IMR-90 (cell line): ENCODE data around the gene TNRC18. TPM values are rescaled to one million over a fixed set of nuclear protein-coding genes. Genes with fewer than 3 reads are reported as not detected.

Source experiments
- ATAC-seq: fragments of 200-7000 bp; cut with Tn5 transposase; 2 replicates; pipeline ENCODE4 v1.9.1; 2020; ENCODE audit warnings: low read depth, mild to moderate bottlenecking, moderate library complexity
- BruUV-seq: library from RNA; stranded (reverse); fragments of 400-500 nt; replicated peaks from 2 replicates; lab custom pipeline; 2021; lab: Mats Ljungman, UMichigan
- CTCF ChIA-PET: fragments of 300-600 bp; formaldehyde crosslinking; extraction: SDS; loops from one replicate; lab custom pipeline; 2021; ENCODE audit warnings: antibody characterized with exemption; lab: Yijun Ruan, JAX
- POLR2A ChIA-PET: fragments of 300-600 bp; sonication (Branson Sonifier 250); formaldehyde crosslinking; loops from one replicate; lab custom pipeline; 2022; ENCODE audit warnings: antibody characterized with exemption; ENCODE audit not compliant: unreplicated experiment; lab: Charles Lee
- DNase-seq: peaks from one replicate; pipeline ENCODE4 v3.0.0; 2013
- H2AFZ ChIP-seq: replicated peaks from 2 replicates; pipeline ENCODE3; 2013; ENCODE audit warnings: low read length, mild to moderate bottlenecking; ENCODE audit not compliant: poor library complexity
- H2AK5ac ChIP-seq: 2 replicates; pipeline ENCODE4 v1.6.1; 2013; ENCODE audit warnings: low read depth, low read length, inconsistent platforms
- H2AK9ac ChIP-seq: replicated peaks from 2 replicates; pipeline ENCODE3; 2013; ENCODE audit warnings: mild to moderate bottlenecking, low read depth, low read length, moderate library complexity; ENCODE audit not compliant: poor library complexity
- H2BK120ac ChIP-seq: 2 replicates; pipeline ENCODE4 v1.6.1; 2013; ENCODE audit warnings: low read depth, low read length, inconsistent platforms
- H2BK15ac ChIP-seq: 3 replicates; pipeline ENCODE4 v1.6.1; 2013; ENCODE audit warnings: low read depth, low read length, inconsistent platforms
- H2BK20ac ChIP-seq: 2 replicates; pipeline ENCODE4 v1.6.1; 2013; ENCODE audit warnings: low read depth, mild to moderate bottlenecking, inconsistent platforms, low read length, moderate library complexity
- H2BK5ac ChIP-seq: 2 replicates; pipeline ENCODE4 v1.6.1; 2013; ENCODE audit warnings: mild to moderate bottlenecking, low read depth, low read length, inconsistent platforms; ENCODE audit not compliant: poor library complexity, severe bottlenecking
- H3K14ac ChIP-seq: replicated peaks from 2 replicates; pipeline ENCODE4 v1.6.1; 2013; ENCODE audit warnings: low read depth, low read length, inconsistent platforms
- H3K18ac ChIP-seq: 2 replicates; pipeline ENCODE4 v1.6.1; 2013; ENCODE audit warnings: low read depth, low read length, control low read depth
- H3K23ac ChIP-seq: 2 replicates; pipeline ENCODE4 v1.6.1; 2013; ENCODE audit warnings: low read depth, low read length, inconsistent platforms
- H3K27ac ChIP-seq: 2 replicates; pipeline ENCODE4 v1.5.1; 2013; ENCODE audit warnings: mild to moderate bottlenecking, control low read depth, low read length; ENCODE audit not compliant: insufficient read depth
- H3K27me3 ChIP-seq: 2 replicates; pipeline ENCODE4 v1.6.1; 2013; ENCODE audit warnings: low read length; ENCODE audit not compliant: control insufficient read depth, insufficient read depth
- H3K36me3 ChIP-seq: 2 replicates; pipeline ENCODE4 v1.6.1; 2013; ENCODE audit warnings: low read length, mixed read lengths; ENCODE audit not compliant: control insufficient read depth, insufficient read depth
- H3K4ac ChIP-seq: 2 replicates; pipeline ENCODE4 v1.6.1; 2013; ENCODE audit warnings: low read depth, low read length, inconsistent platforms
- H3K4me1 ChIP-seq: 2 replicates; pipeline ENCODE4 v1.6.1; 2013; ENCODE audit warnings: low read length, mixed read lengths; ENCODE audit not compliant: control insufficient read depth, insufficient read depth
- H3K4me2 ChIP-seq: 2 replicates; pipeline ENCODE4 v1.6.1; 2013; ENCODE audit warnings: low read depth, mild to moderate bottlenecking, control low read depth, low read length, moderate library complexity
- H3K4me3 ChIP-seq: 2 replicates; pipeline ENCODE4 v1.5.1; 2013; ENCODE audit warnings: low read depth, mild to moderate bottlenecking, control low read depth, low read length, moderate library complexity; ENCODE audit not compliant: insufficient read depth
- H3K56ac ChIP-seq: 2 replicates; pipeline ENCODE4 v1.6.1; 2013; ENCODE audit warnings: low read length, inconsistent platforms; ENCODE audit not compliant: insufficient read depth; ENCODE audit errors: extremely low read depth
- H3K79me1 ChIP-seq, 2 experiments: 2 replicates each; pipeline ENCODE4 v1.6.1; 2013; ENCODE audit warnings: low read length in 2 of 2, inconsistent platforms in 1 of 2, low read depth in 1 of 2
- H3K9ac ChIP-seq: 2 replicates; pipeline ENCODE4 v1.6.1; 2013; ENCODE audit warnings: low read depth, low read length, control low read depth
- H3K9me1 ChIP-seq: 2 replicates; pipeline ENCODE4 v1.6.1; 2013; ENCODE audit warnings: low read length, inconsistent platforms; ENCODE audit not compliant: insufficient read depth
- H3K9me3 ChIP-seq: 2 replicates; pipeline ENCODE4 v1.6.1; 2013; ENCODE audit warnings: low read length; ENCODE audit not compliant: control insufficient read depth, insufficient read depth
- H4K20me1 ChIP-seq: 2 replicates; pipeline ENCODE4 v1.6.1; 2013; ENCODE audit warnings: low read length, inconsistent platforms; ENCODE audit not compliant: insufficient read depth
- H4K5ac ChIP-seq: 2 replicates; pipeline ENCODE4 v1.6.1; 2013; ENCODE audit warnings: mild to moderate bottlenecking, low read depth, low read length, control low read depth
- H4K8ac ChIP-seq, 2 experiments: 2 replicates each; pipeline ENCODE4 v1.6.1; 2013; ENCODE audit warnings: low read depth in 2 of 2, low read length in 2 of 2, control low read depth in 1 of 2, inconsistent platforms in 1 of 2
- H4K91ac ChIP-seq: 2 replicates; pipeline ENCODE4 v1.6.1; 2013; ENCODE audit warnings: low read depth, low read length, inconsistent platforms; ENCODE audit not compliant: insufficient read depth
- CHD1 ChIP-seq: IDR thresholded peaks from 2 replicates; pipeline ENCODE4 v1.6.1; 2012; ENCODE audit warnings: low read depth, low read length, improper control_type of control experiment
- FOS ChIP-seq: fragments of 150-350 bp; IDR thresholded peaks from 2 replicates; pipeline ENCODE4 v1.6.1; 2016; ENCODE audit warnings: low read depth, low read length
- MXI1 ChIP-seq: IDR thresholded peaks from 2 replicates; pipeline ENCODE4 v1.6.1; 2012; ENCODE audit warnings: low read depth, mild to moderate bottlenecking, low read length, moderate library complexity, borderline replicate concordance
- NFE2L2 ChIP-seq: fragments of 150-350 bp; IDR thresholded peaks from 2 replicates; pipeline ENCODE4 v1.6.1; 2016; ENCODE audit warnings: low read depth, mild to moderate bottlenecking, low read length
- POLR2A ChIP-seq: IDR thresholded peaks from 2 replicates; pipeline ENCODE4 v1.6.1; 2012; ENCODE audit warnings: mild to moderate bottlenecking, low read depth, low read length
- RFX5 ChIP-seq: IDR thresholded peaks from 2 replicates; pipeline ENCODE4 v1.8.0; 2012; ENCODE audit warnings: low read depth, mild to moderate bottlenecking, low read length, moderate library complexity
- SMC3 ChIP-seq: fragments of 150-350 bp; IDR thresholded peaks from 2 replicates; pipeline ENCODE4 v1.6.1; 2016; ENCODE audit warnings: low read depth, mild to moderate bottlenecking, antibody characterized with exemption, low read length, moderate library complexity
- WGBS, 2 experiments: methylation state at CpG; one replicate each; pipeline versions ENCODE4 v1.1.5 to v1.1.7; 2013; ENCODE audit warnings: missing lambda C conversion rate in 2 of 2; ENCODE audit not compliant: insufficient read length in 1 of 2; ENCODE audit errors: extremely low coverage in 2 of 2; 5-methylcytosine and 5-hydroxymethylcytosine counted together
- dilution Hi-C: fragments of 300-500 bp; cut with HindIII; formaldehyde crosslinking; loops from one replicate; pipeline ENCODE4 v1.14.3; 2018; ENCODE audit warnings: low sequenced_read_pairs; ENCODE audit not compliant: unreplicated experiment
- in situ Hi-C: fragments of 300-500 bp; cut with MboI; formaldehyde crosslinking; loops from 3 replicates; pipeline ENCODE4 v1.14.3; 2019; ENCODE audit warnings: low sequenced_read_pairs, inconsistent platforms, mixed read lengths
- intact Hi-C: fragments of 100-400 bp; cut with micrococcal nuclease; formaldehyde crosslinking; loops from 2 replicates; pipeline ENCODE4 v1.10.0; 2022
- polyA plus RNA-seq, 3 experiments: library from polyadenylated mRNA; depleted of rRNA; stranded (reverse); fragments of >200 nt; gene quantifications; 2 replicates each; pipeline ENCODE4 v1.2.3, GENCODE V29; 2012; ENCODE audit warnings: low replicate concordance in 1 of 3
- total RNA-seq: library from RNA; depleted of rRNA; stranded (reverse); fragments of >200 nt; gene quantifications from 2 replicates; pipeline ENCODE4 v1.2.3, GENCODE V29; 2012

Gene TNRC18
- total and polyA plus RNA-seq, 2 of the 4 experiments (the other 2 are of a cell fraction), result 4.7 to 29.6 TPM

GRCh38 chr7:5362466-5362865 is 61.2 kb downstream of the TNRC18 start:
- no peak for DNase-seq
- H2AFZ ChIP-seq, result no peak overlapping the region
- POLR2A ChIA-PET, result no interaction called here
- no peak overlapping the region for H3K14ac ChIP-seq
- no peak overlapping the region for H2BK120ac ChIP-seq
- H3K4me3 ChIP-seq, result no peak overlapping the region
- in situ Hi-C loops, result no loop called here
- H2AK9ac ChIP-seq, result no peak overlapping the region
- H2BK15ac ChIP-seq, result no peak overlapping the region
- no peak overlapping the region for H3K27ac ChIP-seq
- peaks cover 23 to 72% of the 10 kb centered on the region in 2 experiments for H3K79me1 ChIP-seq
- intact Hi-C loops, result loop anchor here (10.0 kb wide), 1 partner anchor 118 kb away; no protein-coding TSS in a partner anchor
- no peak overlapping the region for H2BK20ac ChIP-seq
- H3K9me1 ChIP-seq, result 0 out of 2 replicates have a peak, but pooled peaks cover 2% of the 10 kb centered on the region
- dilution Hi-C loops, result no loop called here
- H3K4me2 ChIP-seq, result no peak overlapping the region
- WGBS, 2 experiments, result 100% methylated on average over 4 of the region's 18 CpGs; no CpG with 5 or more reads in 1 of the 2 experiments
- BruUV-seq, result no TSS peak
- H3K9ac ChIP-seq, result no peak overlapping the region
- CTCF ChIA-PET, result no interaction called here
- H3K4ac ChIP-seq, result no peak overlapping the region
- H4K91ac ChIP-seq, result no peak overlapping the region
- TF ChIP-seq NFE2L2, result no peak
- no peak for TF ChIP-seq MXI1
- TF ChIP-seq FOS, result no peak
- TF ChIP-seq RFX5, result no peak
- no peak for TF ChIP-seq CHD1
- no peak for TF ChIP-seq POLR2A
- TF ChIP-seq SMC3, result no peak
- H4K20me1 ChIP-seq, result peaks cover 57% of the 10 kb centered on the region
- no peaks in the 10 kb centered on the region for H3K27me3 ChIP-seq
- H2BK5ac ChIP-seq, result no peak overlapping the region
- H4K8ac ChIP-seq, result no peak overlapping the region
- H3K18ac ChIP-seq, result no peak overlapping the region
- no peak overlapping the region for H3K23ac ChIP-seq
- H3K56ac ChIP-seq, result no peak overlapping the region
- H3K36me3 ChIP-seq, result peaks cover 65% of the 10 kb centered on the region
- no peak overlapping the region for H4K5ac ChIP-seq
- no peak overlapping the region for H2AK5ac ChIP-seq
- no peaks in the 10 kb centered on the region for H3K4me1 ChIP-seq
- no peak for ATAC-seq
- H3K9me3 ChIP-seq, result no peaks in the 10 kb centered on the region
